SK-N-MC (cell line): ENCODE data around the gene ADCY4.

Source experiments
- DNase-seq: peaks from one replicate; pipeline ENCODE4 v3.0.0-alpha.2; 2011; ENCODE audit warnings: low read depth, low spot score
- H3K27ac ChIP-seq: fragments of 200-600 bp; sonication (generic); 2 replicates; pipeline ENCODE4 v1.5.1; 2016; ENCODE audit warnings: mixed run types
- H3K36me3 ChIP-seq: fragments of 200-600 bp; sonication (generic); 2 replicates; pipeline ENCODE4 v1.6.1; 2017; ENCODE audit warnings: antibody characterized with exemption, low read length, mixed read lengths; ENCODE audit not compliant: insufficient read depth
- H3K4me3 ChIP-seq: fragments of 200-600 bp; sonication (generic); 2 replicates; pipeline ENCODE4 v1.5.1; 2016
- H3K9ac ChIP-seq: fragments of 200-600 bp; sonication (generic); 2 replicates; pipeline ENCODE4 v1.8.0; 2017; ENCODE audit warnings: mixed run types, mixed read lengths; ENCODE audit not compliant: insufficient read length
- H3K9me3 ChIP-seq: fragments of 200-600 bp; sonication (generic); 2 replicates; pipeline ENCODE4 v1.6.1; 2017; ENCODE audit warnings: low read depth, mild to moderate bottlenecking, antibody characterized with exemption, low read length, moderate library complexity, mixed read lengths
- EZH2 ChIP-seq: fragments of 200-600 bp; sonication (generic); IDR thresholded peaks from one replicate; pipeline ENCODE4 v1.6.1; 2017; ENCODE audit warnings: antibody characterized with exemption
- FOXP2 ChIP-seq: optimal IDR thresholded peaks from 2 replicates; pipeline ENCODE3; 2011; ENCODE audit warnings: mild to moderate bottlenecking, moderate library complexity; ENCODE audit not compliant: insufficient read depth; ENCODE audit errors: extremely low read length, control extremely low read depth
- POLR2AphosphoS5 ChIP-seq: IDR thresholded peaks from 2 replicates; pipeline ENCODE4 v1.6.1; 2012; ENCODE audit warnings: mild to moderate bottlenecking, low read depth, low read length, borderline replicate concordance

The ADCY4 gene

GRCh38 chr14:24327303-24327702, 7.6 kb downstream of the ADCY4 start:
- no peaks in the 10 kb centered on the region for H3K9me3 ChIP-seq
- H3K9ac ChIP-seq: no peak overlapping the region
- H3K36me3 ChIP-seq: no peaks in the 10 kb centered on the region
- no peak overlapping the region for H3K4me3 ChIP-seq
- no peak for DNase-seq
- H3K27ac ChIP-seq: no peak overlapping the region
- TF ChIP-seq FOXP2 (no peak), EZH2 (no peak), POLR2AphosphoS5 (no peak)

DNA sequence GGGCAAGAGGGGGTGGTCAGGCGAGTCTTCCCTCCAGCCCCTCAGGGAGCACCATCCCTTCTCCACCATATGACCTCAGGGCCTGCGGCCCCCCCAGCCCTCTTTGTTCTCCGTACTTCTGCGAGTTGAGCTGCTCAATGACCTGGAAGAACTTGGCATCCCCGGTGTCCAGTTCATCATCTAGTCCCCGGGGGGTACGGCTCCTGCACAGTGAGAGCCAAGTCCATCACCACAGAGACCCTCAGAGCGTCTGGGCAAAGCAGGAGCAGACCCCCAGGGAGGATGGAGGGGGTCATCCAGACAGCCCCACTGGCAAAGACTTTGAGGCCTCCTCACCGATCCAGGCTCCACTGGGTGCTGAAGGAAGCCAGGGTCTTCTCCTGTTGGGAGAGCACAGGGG, 8.9 kb downstream of the ADCY4 start:
- DNase-seq: no peak
- no peak overlapping the region for H3K27ac ChIP-seq
- no peak overlapping the region for H3K4me3 ChIP-seq
- no peak overlapping the region for H3K9ac ChIP-seq
- no peaks in the 10 kb centered on the region for H3K9me3 ChIP-seq
- TF ChIP-seq EZH2 (no peak), POLR2AphosphoS5 (no peak), FOXP2 (no peak)
- H3K36me3 ChIP-seq: no peaks in the 10 kb centered on the region

DNA sequence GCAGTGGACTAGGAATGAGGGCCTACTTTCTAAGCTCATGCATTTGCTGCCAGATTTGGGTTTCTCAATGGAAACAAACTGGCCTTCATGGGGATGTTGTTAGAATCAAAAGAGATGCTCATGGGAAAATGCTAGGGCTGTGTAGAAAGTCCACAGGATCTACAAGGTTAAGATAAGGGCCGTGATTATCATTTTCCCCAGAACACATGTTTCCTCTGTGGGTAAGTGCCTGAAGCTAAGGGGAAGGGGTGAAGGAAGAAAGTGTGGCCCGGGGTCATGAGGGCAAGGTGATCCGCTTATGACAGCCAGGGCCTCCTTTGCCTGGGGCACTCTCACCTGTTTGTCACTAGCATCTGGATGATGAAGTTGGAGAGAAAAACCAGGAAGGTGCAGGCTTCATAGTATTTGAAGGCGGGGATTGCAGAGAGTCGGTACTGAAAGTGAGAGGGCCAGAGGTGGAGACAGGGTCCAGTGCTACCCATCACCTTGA, 9.8 kb downstream of the ADCY4 start:
- Histone ChIP-seq H3K4me3 (no peak overlapping the region), H3K36me3 (no peaks in the 10 kb centered on the region), H3K27ac (no peak overlapping the region), H3K9ac (no peak overlapping the region), H3K9me3 (no peaks in the 10 kb centered on the region)
- no peak for DNase-seq
- TF ChIP-seq EZH2 (no peak), FOXP2 (no peak), POLR2AphosphoS5 (no peak)

GRCh38 chr14:24324024-24324423, 10.8 kb downstream of the ADCY4 start:
- TF ChIP-seq EZH2 (no peak), FOXP2 (no peak), POLR2AphosphoS5 (no peak)
- H3K9ac ChIP-seq: no peak overlapping the region
- no peak overlapping the region for H3K27ac ChIP-seq
- no peaks in the 10 kb centered on the region for H3K36me3 ChIP-seq
- no peak for DNase-seq
- H3K4me3 ChIP-seq: no peak overlapping the region
- no peaks in the 10 kb centered on the region for H3K9me3 ChIP-seq

DNA sequence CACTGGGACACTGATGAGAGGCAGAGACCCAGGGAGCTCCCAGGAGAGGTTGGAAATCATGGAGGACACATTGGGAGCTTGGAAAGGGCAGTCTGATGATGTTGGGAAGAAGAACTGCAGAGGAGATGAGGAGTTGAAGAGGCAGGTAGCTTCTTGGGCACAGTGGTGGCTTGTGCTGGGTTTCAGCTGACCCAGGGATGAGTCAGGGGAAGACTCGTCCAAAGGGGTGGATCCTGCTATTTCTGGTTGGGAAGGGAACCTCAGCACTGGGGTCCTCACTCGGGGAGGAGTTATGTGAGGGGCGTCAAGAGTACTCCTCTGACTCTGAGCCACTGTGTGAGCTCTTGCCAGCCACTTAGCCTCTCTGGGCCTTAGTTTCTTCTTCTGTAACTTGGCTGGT, 11.5 kb downstream of the ADCY4 start:
- TF ChIP-seq POLR2AphosphoS5: no peak
- TF ChIP-seq FOXP2: no peak
- TF ChIP-seq EZH2: no peak
- H3K9me3 ChIP-seq: no peaks in the 10 kb centered on the region
- no peaks in the 10 kb centered on the region for H3K36me3 ChIP-seq
- no peak overlapping the region for H3K27ac ChIP-seq
- no peak overlapping the region for H3K9ac ChIP-seq
- no peak overlapping the region for H3K4me3 ChIP-seq
- no peak for DNase-seq

DNA sequence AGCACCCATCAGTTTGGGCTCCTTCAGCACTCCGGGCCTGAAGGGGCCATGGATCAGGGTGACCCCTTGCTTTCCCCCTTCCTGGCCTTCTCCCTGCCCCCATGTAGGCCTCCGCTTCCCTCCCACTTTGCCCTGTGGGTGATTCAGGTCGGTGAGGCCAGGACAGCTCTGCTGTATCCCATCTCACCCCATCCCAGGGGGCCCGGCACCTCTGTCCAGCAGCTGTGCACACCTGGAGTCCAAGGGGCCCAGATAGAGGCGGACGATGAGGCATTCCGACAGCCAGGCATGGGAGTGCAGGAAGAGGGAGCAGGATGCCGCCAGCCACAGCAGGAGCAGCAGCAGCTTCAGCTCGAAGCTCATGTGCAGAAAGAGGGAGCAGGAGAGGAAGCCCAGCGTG, 12.2 kb downstream of the ADCY4 start:
- no peak for DNase-seq
- Histone ChIP-seq H3K27ac (no peak overlapping the region), H3K4me3 (no peak overlapping the region), H3K36me3 (no peaks in the 10 kb centered on the region), H3K9ac (no peak overlapping the region), H3K9me3 (no peaks in the 10 kb centered on the region)
- TF ChIP-seq EZH2: no peak
- no peak for TF ChIP-seq POLR2AphosphoS5
- no peak for TF ChIP-seq FOXP2

- no peak overlapping the region for H3K4me3 ChIP-seq
- no peak overlapping the region for H3K27ac ChIP-seq
- H3K9ac ChIP-seq: no peak overlapping the region
- TF ChIP-seq POLR2AphosphoS5: no peak
- H3K9me3 ChIP-seq: no peaks in the 10 kb centered on the region
- H3K36me3 ChIP-seq: no peaks in the 10 kb centered on the region
- DNase-seq: no peak
These were observed 13.5 kb downstream of the ADCY4 start for GRCh38 chr14:24321212-24321975.

GRCh38 chr14:24317141-24317928, 17.5 kb downstream of the ADCY4 start:
- DNase-seq: no peak
- Histone ChIP-seq H3K4me3 (no peak overlapping the region), H3K36me3 (no peaks in the 10 kb centered on the region), H3K9me3 (no peaks in the 10 kb centered on the region), H3K9ac (no peak overlapping the region), H3K27ac (no peak overlapping the region)
- TF ChIP-seq POLR2AphosphoS5 (no peak), EZH2 (no peak), FOXP2 (no peak)
